Frontal cortex (tissue), 4 donors: ENCODE results near the gene PLS3. TPM values are rescaled to one million over a fixed set of nuclear protein-coding genes. Genes with fewer than 3 reads are reported as not detected.

Experiments
- DNase-seq, 2 donors: peaks; one replicate each; pipeline ENCODE4 v3.0.0; 2012; ENCODE audit warnings: low spot score in 2 of 2
- FAIRE-seq: peaks from 2 replicates; lab custom pipeline; 2012; peaks lifted over from hg19 to GRCh38; lab: Jason Lieb, UNC
- total RNA-seq: library from RNA; depleted of rRNA; stranded (reverse); fragments of >200 nt; gene quantifications from one replicate; pipeline ENCODE4 v1.2.3, GENCODE V29; 2014
- donor health status: control.
- donor health status: control.
- donor health status: control.

PLS3 gene
- total RNA-seq, 1 donor from 2014 or later: 76.2 TPM

DNA sequence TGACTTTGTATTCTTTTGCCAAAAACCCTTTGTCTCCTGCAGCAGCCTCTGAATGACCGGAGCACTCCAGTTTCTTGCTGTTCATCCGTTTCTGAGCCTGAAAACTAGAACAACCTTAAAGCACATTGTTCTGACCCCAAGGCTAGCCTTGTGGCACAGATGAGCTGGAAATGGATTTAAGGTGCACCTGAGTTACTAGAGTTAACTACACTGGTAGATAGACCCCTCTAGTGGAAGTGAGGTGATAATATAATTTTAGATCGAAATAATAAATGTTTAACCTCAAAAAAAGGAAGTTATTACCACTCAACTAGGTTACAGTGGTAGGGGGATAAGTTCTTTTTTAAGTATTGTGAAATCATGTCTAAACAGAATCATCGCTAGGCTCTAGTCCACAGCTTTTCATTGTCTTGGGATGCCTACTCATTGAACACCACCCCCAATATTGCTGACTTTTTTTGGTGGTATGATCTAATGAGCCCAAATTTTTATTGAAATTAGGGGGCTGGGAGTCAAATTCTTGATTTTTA lies 2.7 kb downstream of the PLS3 start:
- DNase-seq: no peak
- FAIRE-seq: no peak

DNA sequence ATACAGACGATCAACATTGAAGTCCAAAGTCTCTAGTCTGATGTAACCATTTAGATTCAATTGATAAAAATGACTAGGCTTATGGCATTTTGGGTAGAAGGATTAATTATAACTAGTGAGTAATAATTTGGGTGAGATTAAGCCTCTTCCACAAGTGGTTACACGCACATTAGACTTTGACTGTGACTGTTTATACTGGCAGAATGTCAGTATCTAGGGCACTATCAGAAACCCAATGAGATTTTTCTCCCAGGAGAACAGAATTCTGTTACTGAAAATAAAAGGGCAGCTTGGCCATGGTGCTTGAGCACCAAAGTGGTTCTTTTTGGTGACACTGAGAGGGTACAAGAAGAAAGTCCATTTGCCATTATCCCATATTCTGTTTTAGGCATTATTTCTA lies 3.3 kb downstream of the PLS3 start:
- no peak for DNase-seq
- FAIRE-seq: no peak

DNA sequence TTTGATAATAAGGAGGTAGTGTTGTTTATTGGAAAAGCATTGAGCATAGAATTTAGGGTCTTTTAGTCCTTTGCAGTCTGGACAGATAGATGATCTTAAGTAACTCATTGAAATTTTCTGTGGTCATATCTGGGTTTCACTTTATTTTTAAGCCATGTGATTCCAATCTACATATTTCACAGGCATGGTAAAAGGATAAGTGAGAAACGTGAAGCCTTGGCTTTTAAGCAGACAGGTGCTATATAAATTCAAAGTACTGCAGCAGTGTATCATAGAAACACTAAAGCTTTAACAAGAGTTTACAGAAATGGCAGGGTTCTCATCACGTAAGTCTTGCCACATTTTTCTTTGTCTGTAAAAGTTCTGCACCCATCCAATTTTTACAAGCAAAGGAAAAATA lies 4.9 kb downstream of the PLS3 start:
- FAIRE-seq: no peak
- DNase-seq: no peak

GRCh38 chrX:115571712-115572111 lies 10.7 kb downstream of the PLS3 start:
- no peak for DNase-seq
- no peak for FAIRE-seq

- FAIRE-seq: no peak
- DNase-seq: no peak
These were observed 12.2 kb downstream of the PLS3 start for GRCh38 chrX:115573185-115573584.

DNA sequence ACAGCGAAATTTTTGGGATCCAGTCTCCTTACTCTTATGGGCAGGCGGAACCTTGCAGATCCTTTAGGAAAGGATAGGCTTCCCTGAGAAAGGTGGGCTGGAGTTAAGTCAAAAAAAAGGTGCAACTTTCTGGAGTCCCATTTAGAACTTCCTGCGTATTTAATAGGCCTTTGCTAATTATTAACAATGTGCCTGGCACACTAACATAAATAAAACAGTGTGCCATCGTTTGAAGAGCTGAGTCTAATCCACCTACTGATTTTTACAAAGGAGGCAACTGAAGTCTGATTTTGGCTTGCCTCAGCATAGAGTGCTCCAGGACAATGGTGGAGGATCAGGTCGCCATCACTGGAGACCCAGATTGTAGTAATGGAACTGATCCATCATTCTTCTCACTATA lies 15.7 kb downstream of the PLS3 start:
- FAIRE-seq: no peak
- no peak for DNase-seq

DNA sequence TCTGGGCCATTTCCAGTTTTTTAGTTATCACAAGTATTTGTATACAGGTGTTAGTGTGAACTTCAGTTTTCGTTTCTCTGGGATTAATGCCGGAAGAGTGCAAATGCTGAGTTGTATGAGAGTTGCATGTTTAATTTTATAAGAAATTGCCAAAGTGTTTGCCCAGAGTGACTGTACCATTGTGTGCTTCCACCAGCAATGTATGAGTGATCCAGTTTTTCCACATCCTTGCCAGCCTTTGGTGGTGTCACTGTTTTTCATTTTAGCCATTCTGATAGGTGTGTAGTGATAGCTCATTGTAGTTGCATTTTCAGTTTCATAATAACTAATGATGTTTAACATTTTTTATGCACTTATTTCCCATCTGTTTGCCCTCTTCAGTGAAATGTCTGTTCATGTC lies 18.4 kb downstream of the PLS3 start:
- FAIRE-seq (no peak), DNase-seq (no peak)

DNA sequence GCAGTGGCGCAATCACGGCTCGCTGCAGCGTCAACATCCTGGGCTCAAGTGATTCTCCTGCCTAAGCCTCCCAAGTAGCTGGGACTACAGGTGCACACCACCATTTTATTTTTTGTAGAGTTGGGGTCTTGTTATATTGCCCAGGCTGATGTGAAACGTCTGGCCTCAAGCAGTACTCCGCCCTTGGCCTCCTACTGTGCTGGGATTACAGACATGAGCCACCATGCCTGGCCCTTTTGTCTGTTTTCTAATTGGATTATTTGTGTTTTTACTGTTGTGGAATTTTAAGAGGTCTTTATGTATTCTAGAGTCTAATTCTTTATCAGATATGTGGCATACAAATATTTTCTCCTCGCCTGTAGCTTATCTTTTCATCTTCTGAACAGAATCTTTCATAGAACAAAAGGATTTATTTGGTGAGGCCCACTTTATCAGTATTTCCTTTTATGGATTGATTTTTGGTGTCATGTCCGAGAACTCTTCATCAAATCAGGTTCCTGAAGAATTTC lies 18.9 kb downstream of the PLS3 start:
- no peak for DNase-seq
- no peak for FAIRE-seq

- no peak for DNase-seq
- no peak for FAIRE-seq
These were observed 21.0 kb downstream of the PLS3 start for GRCh38 chrX:115581759-115582615.

DNA sequence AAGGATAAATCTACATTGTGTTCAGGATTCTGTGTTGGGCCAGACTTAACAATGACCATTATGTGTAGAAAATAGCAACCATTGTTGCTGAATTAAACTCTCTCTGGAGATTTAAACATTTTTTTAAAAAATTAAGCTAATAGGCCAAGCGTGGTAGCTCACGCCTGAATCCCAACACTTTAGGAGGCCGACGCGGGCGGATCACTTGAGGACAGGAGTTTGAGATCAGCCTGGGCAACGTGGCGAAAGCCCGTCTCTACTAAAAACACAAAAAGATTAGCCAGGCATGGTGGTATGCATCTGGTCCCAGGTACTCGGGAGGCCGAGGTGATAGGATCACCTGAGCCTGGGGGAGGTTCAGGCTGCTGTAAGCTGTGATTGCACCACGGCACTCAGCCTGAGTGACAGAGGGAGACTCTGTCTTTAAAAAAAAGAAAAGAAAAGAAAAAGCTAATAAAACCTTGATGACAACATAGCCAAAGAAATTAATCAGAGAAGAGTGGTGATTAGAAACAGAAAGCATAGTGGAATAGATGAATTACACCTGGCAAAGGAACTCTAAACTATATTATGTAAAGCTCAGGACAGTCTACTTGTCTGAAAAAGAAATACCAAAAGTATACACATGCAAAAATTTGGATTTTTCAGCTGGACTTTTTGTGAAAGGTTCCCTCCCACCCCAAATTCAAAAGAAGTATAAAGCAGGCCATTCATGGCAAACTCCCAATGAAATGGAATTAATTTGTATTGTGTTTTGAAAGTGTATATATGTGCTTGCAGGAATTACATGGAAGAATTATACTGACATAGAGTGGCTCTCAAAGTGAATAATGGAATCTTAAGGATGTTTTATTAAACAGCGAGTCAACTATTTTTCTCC lies 21.9 kb downstream of the PLS3 start:
- DNase-seq (no peak), FAIRE-seq (no peak)

DNA sequence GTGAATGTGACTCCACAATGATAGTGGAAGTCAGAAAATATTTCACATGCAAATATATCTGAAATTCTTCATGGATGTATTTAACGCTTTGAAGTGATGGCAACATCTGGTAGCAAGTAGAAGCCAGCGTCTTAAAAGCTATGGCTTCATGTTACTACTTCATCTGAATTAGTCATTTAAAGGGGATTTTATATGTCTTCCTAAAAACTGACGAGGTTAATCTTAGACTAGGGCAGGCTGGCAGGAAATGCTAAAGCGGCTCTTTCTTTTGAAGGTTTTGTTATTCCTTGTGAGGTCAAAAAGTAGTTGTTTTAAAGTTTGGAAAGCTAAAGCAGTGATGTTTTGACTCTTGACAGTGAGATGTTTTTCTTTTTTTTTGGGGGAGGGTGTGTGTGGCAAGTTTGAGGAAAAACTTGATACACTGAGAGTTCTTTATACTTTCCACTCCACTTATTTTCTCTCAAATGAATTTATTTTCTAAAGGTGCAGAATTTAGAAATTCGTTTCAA lies 22.6 kb downstream of the PLS3 start:
- DNase-seq (no peak), FAIRE-seq (no peak)

DNA sequence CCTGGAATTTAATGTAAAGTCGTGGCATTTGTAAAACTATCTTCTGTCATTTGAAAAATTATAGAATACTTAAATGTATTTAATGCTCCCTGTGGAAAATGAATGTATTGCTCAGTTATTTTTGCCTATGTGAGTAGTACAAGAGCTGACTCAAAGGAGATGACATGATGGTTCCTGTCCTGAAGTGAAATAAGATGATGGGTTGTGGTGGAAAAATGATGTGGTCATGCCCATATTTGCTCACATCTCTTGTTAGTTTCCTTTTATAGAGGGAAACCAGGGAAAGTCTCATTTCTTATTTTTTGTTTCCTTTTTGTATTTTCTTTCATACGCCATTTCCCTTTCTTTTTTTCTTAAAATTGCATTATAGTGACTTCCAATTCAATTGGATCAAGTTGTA lies 23.7 kb downstream of the PLS3 start:
- FAIRE-seq (no peak), DNase-seq (no peak)

GRCh38 chrX:115588179-115588578 lies 27.2 kb downstream of the PLS3 start:
- FAIRE-seq: no peak
- no peak for DNase-seq

DNA sequence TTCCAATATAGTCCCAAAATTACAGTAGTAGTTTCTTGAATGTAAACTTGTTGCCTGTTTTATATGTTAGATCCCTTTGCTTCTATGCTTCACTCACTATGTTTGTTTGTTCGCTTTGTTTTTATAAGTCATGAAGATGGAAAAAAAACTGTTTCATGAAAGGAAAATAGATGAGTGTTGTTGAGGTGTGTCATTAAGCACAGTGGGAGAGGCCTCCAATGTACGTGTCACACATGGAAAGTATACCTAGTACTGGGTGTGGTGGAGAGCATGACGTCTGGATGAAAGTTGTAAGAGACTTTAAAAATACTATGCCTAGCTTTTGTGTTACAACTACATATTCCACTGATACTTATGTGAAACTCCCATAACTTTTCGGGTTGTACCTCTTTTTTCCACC lies 28.4 kb downstream of the PLS3 start:
- DNase-seq: no peak
- FAIRE-seq: no peak

- no peak for DNase-seq
- FAIRE-seq: no peak
These were observed 30.4 kb downstream of the PLS3 start for GRCh38 chrX:115591420-115591819.

DNA sequence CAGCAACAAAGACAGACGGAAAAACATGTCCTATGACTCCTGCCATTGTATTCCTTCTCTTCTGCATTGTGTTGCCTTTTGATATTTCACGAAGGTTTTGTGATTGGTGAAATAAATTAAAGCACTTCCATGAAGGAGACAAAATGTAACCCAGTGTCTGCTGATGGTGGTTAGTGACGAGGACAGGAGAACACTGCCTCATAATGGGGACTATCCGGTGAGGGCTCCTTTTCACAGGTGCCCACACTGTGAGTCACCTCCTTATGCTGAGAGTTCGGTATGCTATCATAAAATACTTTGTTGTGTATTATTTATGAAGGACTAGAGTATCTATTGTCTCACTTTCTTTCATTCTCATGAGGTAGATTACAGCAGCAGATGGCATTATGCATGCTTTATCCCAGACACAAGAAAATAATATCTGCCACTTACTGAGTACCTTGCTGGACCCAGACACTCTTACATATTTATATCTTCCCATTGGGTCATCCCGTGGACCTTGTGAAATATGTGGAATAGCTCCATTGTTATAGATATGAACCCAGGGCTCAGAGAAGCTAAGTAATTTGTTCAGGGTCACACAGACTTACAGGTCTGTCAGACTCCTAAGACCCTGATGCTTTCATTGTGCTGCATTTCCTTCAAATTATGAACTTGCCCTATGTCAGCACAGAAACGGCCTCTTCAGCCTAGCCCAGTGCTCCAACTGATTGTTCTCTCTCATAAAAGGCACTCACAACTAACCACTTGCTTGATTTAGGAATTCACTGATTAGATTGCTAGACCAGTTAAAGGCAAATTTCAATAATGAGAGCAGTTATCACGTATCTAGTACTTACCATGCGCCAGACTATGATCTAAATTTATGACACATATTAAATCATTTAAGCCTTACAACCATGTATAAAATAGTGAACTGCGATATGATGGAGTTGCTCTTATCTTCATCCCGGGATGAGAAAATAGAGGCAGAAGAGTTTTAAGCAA lies 31.2 kb downstream of the PLS3 start:
- FAIRE-seq: no peak
- DNase-seq: no peak

- DNase-seq (no peak), FAIRE-seq (no peak)
These were observed 32.2 kb downstream of the PLS3 start for GRCh38 chrX:115592997-115593734.

- FAIRE-seq (no peak), DNase-seq (no peak)
These were observed 34.1 kb downstream of the PLS3 start for GRCh38 chrX:115595049-115595448.

- no peak for DNase-seq
- FAIRE-seq: no peak
These were observed 37.6 kb downstream of the PLS3 start for GRCh38 chrX:115598556-115598955.
